Activated naive CD4-positive, alpha-beta T cell treated with anti-CD3 and anti-CD28 coated beads, Interleukin-2, amount 10 ng/mL, durations not matched to agents 7 days and 5 days (primary cell): Measurements from ENCODE around the gene LSG1.

Source experiments
- CTCF ChIA-PET: fragments of 350-600 bp; sonication (Branson Sonifier 250); formaldehyde crosslinking; loops from one replicate; lab custom pipeline; 2021; ENCODE audit warnings: antibody characterized with exemption; lab: Charles Lee
- DNase-seq: peaks from one replicate; pipeline ENCODE4 v3.0.0-alpha.2; 2020
- H3K27ac Mint-ChIP-seq: one replicate; pipeline ENCODE4 v1.8.0; 2021; ENCODE audit warnings: mild to moderate bottlenecking, moderate library complexity, mixed read lengths
- H3K27me3 Mint-ChIP-seq: one replicate; pipeline ENCODE4 v1.8.0; 2021; ENCODE audit warnings: mild to moderate bottlenecking, mixed read lengths
- H3K36me3 Mint-ChIP-seq: one replicate; pipeline ENCODE4 v1.8.0; 2021; ENCODE audit warnings: mixed read lengths
- H3K4me1 Mint-ChIP-seq: one replicate; pipeline ENCODE4 v1.8.0; 2021; ENCODE audit warnings: mixed read lengths
- H3K4me3 Mint-ChIP-seq: one replicate; pipeline ENCODE4 v1.8.0; 2021; ENCODE audit warnings: mild to moderate bottlenecking, moderate library complexity, mixed read lengths
- H3K9me3 Mint-ChIP-seq: one replicate; pipeline ENCODE4 v1.8.0; 2021; ENCODE audit warnings: mixed read lengths

Gene LSG1

DNA sequence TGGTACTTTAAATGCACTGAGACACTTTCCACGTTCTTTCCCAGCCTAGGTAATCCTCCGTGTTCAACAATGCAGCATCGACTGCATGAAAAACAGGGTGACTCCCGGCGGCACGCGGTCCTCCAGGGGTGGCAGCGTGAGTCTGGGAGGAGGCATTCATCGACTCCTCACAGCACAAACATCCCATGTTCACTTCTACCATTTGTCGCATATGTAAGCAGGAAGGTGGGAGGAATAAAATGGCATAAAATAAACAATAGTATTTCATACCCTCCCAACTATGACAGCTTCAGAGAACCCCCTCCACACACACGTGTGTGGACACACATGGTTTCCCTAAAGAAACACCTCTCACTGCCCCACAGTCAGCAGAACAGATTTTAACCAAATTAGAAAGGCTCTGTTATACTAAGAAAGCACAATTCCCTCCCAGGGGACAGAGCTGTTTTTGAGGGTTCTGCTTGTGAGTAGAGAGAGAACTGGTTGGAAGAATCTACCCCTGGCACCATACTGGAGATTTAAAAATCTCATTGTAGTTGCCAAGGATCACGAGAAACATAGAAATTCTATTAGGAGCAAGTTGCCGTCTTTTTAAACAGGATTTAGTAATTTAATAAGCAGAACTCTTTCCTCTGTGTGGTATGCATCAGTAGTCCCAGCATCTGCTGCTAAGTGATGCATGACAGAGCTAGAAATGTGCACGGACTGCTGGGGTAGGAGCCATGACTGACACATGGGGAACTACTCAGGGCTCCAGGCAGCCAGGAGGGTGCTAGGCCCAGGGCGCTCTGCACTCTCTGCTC lies 19.7 kb upstream of the LSG1 start:
- H3K36me3 Mint-ChIP-seq: no peaks in the 10 kb centered on the region
- no peaks in the 10 kb centered on the region for H3K9me3 Mint-ChIP-seq
- no peak for DNase-seq
- CTCF ChIA-PET: interaction anchor here (0.7 to 1.1 kb wide), 3 partner anchors 9 to 565 kb away, joined by 3 to 4 read pairs (median 3); no protein-coding TSS in a partner anchor
- H3K4me1 Mint-ChIP-seq: peaks cover 24% of the 10 kb centered on the region
- H3K27ac Mint-ChIP-seq: no peak overlapping the region
- H3K4me3 Mint-ChIP-seq: no peak overlapping the region
- H3K27me3 Mint-ChIP-seq: peaks cover 80% of the 10 kb centered on the region

DNA sequence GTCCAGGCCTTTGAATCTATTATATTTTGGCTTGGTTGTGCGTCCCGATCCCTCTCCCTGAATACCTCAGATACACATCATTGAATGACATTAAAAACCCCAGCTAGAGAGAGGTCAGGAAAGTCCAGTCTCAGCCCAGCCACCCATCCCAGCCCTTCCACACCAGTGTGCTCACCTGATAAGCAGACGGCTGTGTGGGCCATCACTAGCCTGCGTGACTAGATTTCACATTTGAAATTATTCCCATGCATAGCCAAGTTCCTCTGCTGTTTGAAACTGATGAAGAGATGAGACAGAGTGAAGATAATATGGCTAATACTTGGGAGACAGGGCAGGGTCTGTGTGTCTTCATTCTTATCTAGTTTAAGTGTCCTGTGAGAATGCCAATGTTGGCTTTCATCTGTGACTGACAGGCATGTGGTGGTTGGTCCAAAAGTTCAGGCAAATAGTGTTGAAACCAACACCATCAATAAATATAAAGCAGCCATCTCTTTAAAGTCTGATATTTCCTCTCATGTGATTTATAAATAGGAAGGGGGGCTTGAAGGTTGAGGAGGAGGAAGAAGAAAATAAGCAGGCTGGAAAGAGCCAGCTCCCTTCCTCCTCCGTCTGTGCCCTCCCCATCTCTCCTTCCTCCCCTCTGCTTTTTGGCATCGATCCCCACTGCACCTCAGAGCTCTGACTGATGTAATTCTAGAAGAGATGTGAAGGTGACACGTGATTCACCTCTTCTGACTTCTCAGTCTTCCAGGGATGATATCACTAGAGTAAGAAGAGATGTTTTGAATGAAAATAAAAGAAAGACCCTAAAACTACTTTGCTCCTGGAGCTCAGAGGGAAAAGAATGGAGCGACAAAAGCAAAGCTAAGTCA lies 18.7 kb upstream of the LSG1 start:
- Mint-ChIP-seq H3K4me1 (peaks cover 29% of the 10 kb centered on the region), H3K9me3 (no peaks in the 10 kb centered on the region), H3K4me3 (no peak overlapping the region), H3K27me3 (peaks cover 80% of the 10 kb centered on the region), H3K36me3 (peaks cover 2% of the 10 kb centered on the region), H3K27ac (no peak overlapping the region)
- no peak for DNase-seq
- CTCF ChIA-PET: interaction anchor here (1.0 to 1.1 kb wide), 2 partner anchors 8 to 20 kb away, joined by 3 to 4 read pairs; no protein-coding TSS in a partner anchor

GRCh38 chr3:194689493-194689944 lies 17.5 kb upstream of the LSG1 start:
- Mint-ChIP-seq H3K27ac (no peak overlapping the region), H3K36me3 (peaks cover 2% of the 10 kb centered on the region), H3K4me1 (peaks cover 41% of the 10 kb centered on the region), H3K4me3 (no peak overlapping the region), H3K9me3 (no peaks in the 10 kb centered on the region), H3K27me3 (peaks cover 80% of the 10 kb centered on the region)
- DNase-seq: no peak
- CTCF ChIA-PET: interaction anchor here (0.7 to 1.0 kb wide), 2 partner anchors 312 to 571 kb away, joined by 4 read pairs; no protein-coding TSS in a partner anchor

DNA sequence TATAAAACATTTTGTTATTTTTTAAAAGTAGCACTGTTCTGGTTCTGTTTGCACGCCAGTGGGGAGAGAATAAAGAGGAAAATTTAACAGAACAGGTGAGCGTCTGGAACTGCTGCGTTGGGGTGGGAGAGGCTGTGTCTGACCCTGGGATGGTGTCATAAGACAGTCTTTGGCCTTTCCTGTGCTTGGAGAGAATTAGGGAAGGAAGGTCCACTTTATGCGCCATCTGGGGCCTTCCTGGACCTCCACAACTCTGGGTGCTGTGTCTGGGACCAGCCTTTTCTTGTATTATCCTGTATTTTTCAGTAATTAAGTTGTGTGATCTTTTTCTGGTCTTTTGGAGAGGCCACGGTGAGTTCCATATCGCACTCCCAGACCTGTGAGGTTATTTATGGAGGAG lies 17.0 kb upstream of the LSG1 start:
- Mint-ChIP-seq H3K27ac (no peak overlapping the region), H3K27me3 (peaks cover 86% of the 10 kb centered on the region), H3K4me3 (no peak overlapping the region), H3K36me3 (peaks cover 2% of the 10 kb centered on the region), H3K4me1 (peaks cover 47% of the 10 kb centered on the region), H3K9me3 (no peaks in the 10 kb centered on the region)
- CTCF ChIA-PET: interaction anchor here (0.7 to 1.5 kb wide), 3 partner anchors 313 to 572 kb away, joined by 4 to 8 read pairs (median 4); no protein-coding TSS in a partner anchor
- DNase-seq: no peak

DNA sequence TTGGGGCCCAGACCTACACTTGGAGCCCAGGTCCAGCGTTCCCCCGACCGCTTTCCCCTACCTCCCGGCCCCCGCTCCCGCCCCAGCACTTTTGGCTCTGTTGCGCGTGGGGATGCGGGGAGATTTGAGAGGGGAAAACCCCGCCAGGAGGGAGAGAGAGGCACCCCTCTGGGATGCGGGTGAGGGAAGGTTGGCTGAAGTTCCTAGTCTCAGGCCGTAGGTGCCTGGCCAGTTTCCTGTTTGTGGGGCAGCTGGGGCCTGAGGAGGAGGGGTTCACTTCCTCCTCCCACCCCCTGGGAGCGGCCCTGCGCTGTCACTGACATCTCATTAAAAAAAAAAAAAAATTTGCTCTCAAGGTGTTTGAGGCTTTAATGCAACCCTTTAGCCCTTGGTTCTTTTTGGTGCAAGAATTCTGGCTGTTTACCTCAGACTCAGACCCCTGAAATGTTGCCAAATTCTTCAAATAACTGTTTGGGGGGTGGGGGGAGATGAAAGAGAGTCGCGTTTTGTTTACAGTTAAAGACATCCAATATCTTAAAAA lies 16.3 kb upstream of the LSG1 start:
- Mint-ChIP-seq H3K27me3 (peaks cover 91% of the 10 kb centered on the region), H3K4me3 (peak overlapping the region; percentile 29), H3K9me3 (no peaks in the 10 kb centered on the region), H3K4me1 (peaks cover 49% of the 10 kb centered on the region), H3K27ac (no peak overlapping the region), H3K36me3 (peaks cover 2% of the 10 kb centered on the region)
- CTCF ChIA-PET: interaction anchor here (0.6 to 2.6 kb wide), 8 partner anchors 12 to 569 kb away, joined by 3 to 22 read pairs (median 3); partner anchors contain the start of gene LSG1
- peak; percentile 28 for DNase-seq

DNA sequence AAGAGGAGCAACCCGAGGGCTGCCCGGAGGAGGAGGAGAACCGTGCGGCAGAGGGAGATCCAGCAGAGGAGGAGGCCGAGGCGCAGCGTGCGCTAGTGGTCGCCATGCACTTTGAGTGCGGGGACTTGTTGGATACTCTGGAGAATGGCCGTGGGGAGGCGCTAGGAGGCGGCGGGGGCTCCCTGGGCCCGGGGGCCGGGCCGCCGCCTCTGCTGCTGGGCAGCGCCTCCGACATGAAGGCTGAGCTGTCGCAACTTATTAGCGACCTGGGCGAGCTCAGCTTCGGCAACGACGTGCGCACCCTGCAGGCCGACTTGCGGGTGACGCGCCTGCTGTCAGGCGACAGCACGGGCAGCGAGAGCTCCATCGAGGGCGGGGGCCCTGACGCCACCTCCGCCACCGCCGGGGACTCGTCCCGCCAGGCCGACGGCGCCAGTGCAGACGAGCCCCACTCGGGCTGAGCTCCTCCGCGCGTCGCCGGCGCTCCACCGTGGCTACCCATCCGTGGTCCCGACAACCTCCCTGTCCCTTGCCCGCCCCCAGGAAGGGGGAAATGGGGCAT lies 15.7 kb upstream of the LSG1 start:
- CTCF ChIA-PET: interaction anchor here (0.6 to 2.6 kb wide), 9 partner anchors 12 to 569 kb away, joined by 3 to 22 read pairs (median 3); partner anchors contain the start of gene LSG1

DNA sequence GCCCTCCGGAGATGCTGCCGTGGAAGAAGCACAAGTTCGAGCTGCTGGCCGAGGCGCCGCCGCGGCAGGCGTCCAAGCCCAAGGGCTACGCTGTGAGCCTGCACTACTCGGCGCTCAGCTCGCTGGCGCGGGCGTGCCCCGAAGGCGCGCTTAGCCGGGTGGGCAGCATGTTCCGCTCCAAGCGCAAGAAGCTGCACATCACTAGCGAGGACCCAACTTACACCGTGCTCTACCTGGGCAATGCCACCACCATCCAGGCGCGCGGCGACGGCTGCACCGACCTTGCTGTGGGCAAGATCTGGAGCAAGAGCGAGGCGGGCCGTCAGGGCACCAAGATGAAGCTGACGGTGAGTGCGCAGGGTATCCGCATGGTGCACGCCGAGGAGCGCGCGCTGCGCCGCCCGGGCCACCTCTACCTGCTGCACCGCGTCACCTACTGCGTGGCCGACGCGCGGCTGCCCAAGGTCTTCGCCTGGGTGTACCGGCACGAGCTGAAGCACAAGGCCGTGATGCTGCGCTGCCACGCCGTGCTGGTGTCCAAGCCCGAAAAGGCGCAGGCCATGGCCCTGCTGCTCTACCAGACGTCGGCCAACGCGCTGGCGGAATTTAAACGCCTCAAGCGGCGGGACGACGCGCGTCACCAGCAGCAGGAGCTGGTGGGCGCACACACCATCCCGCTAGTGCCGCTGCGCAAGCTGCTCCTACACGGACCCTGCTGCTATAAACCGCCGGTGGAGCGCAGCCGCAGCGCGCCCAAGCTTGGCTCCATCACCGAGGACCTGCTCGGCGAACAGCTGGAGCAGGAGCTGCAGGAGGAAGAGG lies 15.0 kb upstream of the LSG1 start:
- no peaks in the 10 kb centered on the region for H3K9me3 Mint-ChIP-seq
- H3K4me1 Mint-ChIP-seq: peaks cover 60% of the 10 kb centered on the region
- H3K27ac Mint-ChIP-seq: no peak overlapping the region
- DNase-seq: peak; percentile 32
- H3K36me3 Mint-ChIP-seq: peaks cover 2% of the 10 kb centered on the region
- CTCF ChIA-PET: interaction anchor here (0.9 to 2.6 kb wide), 11 partner anchors 11 to 583 kb away, joined by 3 to 22 read pairs (median 5); partner anchors contain the start of gene LSG1
- peak overlapping the region; percentile 86 for H3K4me3 Mint-ChIP-seq
- peaks cover 93% of the 10 kb centered on the region for H3K27me3 Mint-ChIP-seq

More for the DNA sequence above, 15.7 kb upstream of the LSG1 start:
- DNase-seq: peak; percentile 77
- Mint-ChIP-seq H3K9me3 (no peaks in the 10 kb centered on the region), H3K27me3 (peaks cover 91% of the 10 kb centered on the region), H3K27ac (no peak overlapping the region), H3K4me1 (peaks cover 54% of the 10 kb centered on the region), H3K36me3 (peaks cover 2% of the 10 kb centered on the region), H3K4me3 (peak overlapping the region; percentile 86)

DNA sequence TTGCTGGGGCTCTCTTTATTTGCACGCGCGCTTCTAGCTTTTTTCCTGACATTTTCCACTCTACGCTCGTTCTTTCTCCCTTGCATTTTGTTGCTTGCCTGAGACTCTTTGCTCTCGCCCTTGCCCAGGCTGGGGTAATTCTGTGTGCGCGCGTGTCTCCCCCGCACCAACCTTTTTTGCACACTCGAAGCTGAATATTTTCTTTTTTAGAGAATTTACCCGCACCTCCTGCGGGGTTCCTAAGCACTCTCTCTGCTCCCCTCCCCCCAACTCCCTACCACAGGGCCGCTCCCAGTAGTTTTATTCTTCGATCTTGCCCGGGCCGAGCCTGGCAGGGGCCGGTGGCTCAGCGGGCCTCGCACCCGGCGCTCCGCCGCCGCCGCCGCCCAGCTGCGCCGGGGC lies 14.4 kb upstream of the LSG1 start:
- Mint-ChIP-seq H3K36me3 (peaks cover 2% of the 10 kb centered on the region), H3K27ac (no peak overlapping the region), H3K4me1 (peaks cover 60% of the 10 kb centered on the region), H3K4me3 (peak overlapping the region; percentile 86), H3K9me3 (no peaks in the 10 kb centered on the region), H3K27me3 (peaks cover 88% of the 10 kb centered on the region)
- CTCF ChIA-PET: interaction anchor here (1.3 to 2.6 kb wide), 6 partner anchors 10 to 583 kb away, joined by 3 to 22 read pairs (median 7); partner anchors contain the start of gene LSG1
- no peak for DNase-seq

- Mint-ChIP-seq H3K27me3 (peaks cover 83% of the 10 kb centered on the region), H3K27ac (peak within 1 kb of the TSS; percentile 67), H3K4me3 (peak within 1 kb of the TSS; percentile 86), H3K4me1 (peaks cover 60% of the 10 kb centered on the region), H3K9me3 (no peaks in the 10 kb centered on the region), H3K36me3 (peaks cover 2% of the 10 kb centered on the region)
- peak; percentile 86 for DNase-seq
- CTCF ChIA-PET: interaction anchor here (1.2 to 4.4 kb wide), 7 partner anchors 10 to 584 kb away, joined by 3 to 57 read pairs (median 8); partner anchors contain the start of gene LSG1
Measured at GRCh38 chr3:194685718-194686413, 13.9 kb upstream of the LSG1 start, which contains the start of gene FAM43A. FAM43A (plus strand) TSS chr3:194685883; CDS start chr3:194686827, 944 bp downstream.

GRCh38 chr3:194685065-194685717 lies 13.2 kb upstream of the LSG1 start:
- DNase-seq: no peak
- H3K36me3 Mint-ChIP-seq: peaks cover 2% of the 10 kb centered on the region
- peak overlapping the region; percentile 86 for H3K4me3 Mint-ChIP-seq
- peaks cover 60% of the 10 kb centered on the region for H3K4me1 Mint-ChIP-seq
- H3K27ac Mint-ChIP-seq: peak overlapping the region; percentile 67
- peaks cover 78% of the 10 kb centered on the region for H3K27me3 Mint-ChIP-seq
- H3K9me3 Mint-ChIP-seq: no peaks in the 10 kb centered on the region
- CTCF ChIA-PET: interaction anchor here (1.2 to 4.4 kb wide), 2 partner anchors 421 to 576 kb away, joined by 3 to 57 read pairs; no protein-coding TSS in a partner anchor

- Mint-ChIP-seq H3K27ac (no peak overlapping the region), H3K9me3 (no peaks in the 10 kb centered on the region), H3K4me3 (no peak overlapping the region), H3K4me1 (peaks cover 45% of the 10 kb centered on the region), H3K36me3 (peaks cover 2% of the 10 kb centered on the region), H3K27me3 (peaks cover 68% of the 10 kb centered on the region)
- CTCF ChIA-PET: interaction anchor here (0.7 to 4.4 kb wide), 14 partner anchors 10 to 850 kb away, joined by 3 to 58 read pairs (median 6); partner anchors contain the start of gene LSG1
- DNase-seq: no peak
Measured at GRCh38 chr3:194683380-194683779, 11.4 kb upstream of the LSG1 start.
